Measurements from ENCODE around the gene CPLANE2. TPM values are rescaled to one million over a fixed set of nuclear protein-coding genes. Genes with fewer than 3 reads are reported as not detected.

Gene CPLANE2
- total RNA-seq, 1 donor from 2014 or later = 3.0 TPM

- no peaks in the 10 kb centered on the region for H3K36me3 ChIP-seq
- H3K27ac ChIP-seq = no peak overlapping the region
- peak overlapping the region; percentile 54 for H3K4me3 ChIP-seq
- Mint-ChIP-seq H3K9me3 (no peaks in the 10 kb centered on the region), H3K4me1 (peaks cover 25% of the 10 kb centered on the region), H3K36me3 (no peaks in the 10 kb centered on the region), H3K4me3 (peak overlapping the region; percentile 88), H3K27me3 (ENCODE audit: insufficient read depth, low read depth) (peaks cover 10% of the 10 kb centered on the region), H3K27ac (no peak overlapping the region)
- H3F3A ChIP-seq (ENCODE audit: low read depth) = peaks cover 28% of the 10 kb centered on the region
- H3K4me2 ChIP-seq = peak overlapping the region; percentile 76
- peak overlapping the region; percentile 86 for H2AFZ ChIP-seq (replicated peaks)
- DNase-seq (ENCODE audit: low spot score) = no peak
- H3K9me3 ChIP-seq (ENCODE audit: low read depth) = no peaks in the 10 kb centered on the region
- TF ChIP-seq EZH2phosphoT487 (IDR thresholded peaks at IDR 0.05) (no peak), EZH2 (IDR thresholded peaks at IDR 0.05) (no peak)
- TF ChIP-seq, protein P1, sequence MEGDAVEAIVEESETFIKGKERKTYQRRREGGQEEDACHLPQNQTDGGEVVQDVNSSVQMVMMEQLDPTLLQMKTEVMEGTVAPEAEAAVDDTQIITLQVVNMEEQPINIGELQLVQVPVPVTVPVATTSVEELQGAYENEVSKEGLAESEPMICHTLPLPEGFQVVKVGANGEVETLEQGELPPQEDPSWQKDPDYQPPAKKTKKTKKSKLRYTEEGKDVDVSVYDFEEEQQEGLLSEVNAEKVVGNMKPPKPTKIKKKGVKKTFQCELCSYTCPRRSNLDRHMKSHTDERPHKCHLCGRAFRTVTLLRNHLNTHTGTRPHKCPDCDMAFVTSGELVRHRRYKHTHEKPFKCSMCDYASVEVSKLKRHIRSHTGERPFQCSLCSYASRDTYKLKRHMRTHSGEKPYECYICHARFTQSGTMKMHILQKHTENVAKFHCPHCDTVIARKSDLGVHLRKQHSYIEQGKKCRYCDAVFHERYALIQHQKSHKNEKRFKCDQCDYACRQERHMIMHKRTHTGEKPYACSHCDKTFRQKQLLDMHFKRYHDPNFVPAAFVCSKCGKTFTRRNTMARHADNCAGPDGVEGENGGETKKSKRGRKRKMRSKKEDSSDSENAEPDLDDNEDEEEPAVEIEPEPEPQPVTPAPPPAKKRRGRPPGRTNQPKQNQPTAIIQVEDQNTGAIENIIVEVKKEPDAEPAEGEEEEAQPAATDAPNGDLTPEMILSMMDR (IDR thresholded peaks at IDR 0.05) = no peak
- no peaks in the 10 kb centered on the region for H3K79me2 ChIP-seq (ENCODE audit: low read depth)
- no peaks in the 10 kb centered on the region for H4K20me1 ChIP-seq (ENCODE audit: low read depth)
- peaks cover 13% of the 10 kb centered on the region for H3K27me3 ChIP-seq
- H3K4me1 ChIP-seq = peaks cover 12% of the 10 kb centered on the region
- no peak overlapping the region for H3K9ac ChIP-seq
These were observed 29.4 kb downstream of the CPLANE2 start for GRCh38 chr1:16207318-16208269.

- Histone ChIP-seq H3K9ac (no peak overlapping the region), H2AFZ (replicated peaks) (peak overlapping the region; percentile 86), H3F3A (ENCODE audit: low read depth) (peaks cover 28% of the 10 kb centered on the region), H3K79me2 (ENCODE audit: low read depth) (no peaks in the 10 kb centered on the region), H3K4me2 (peak overlapping the region; percentile 76), H3K27me3 (peaks cover 13% of the 10 kb centered on the region), H4K20me1 (ENCODE audit: low read depth) (no peaks in the 10 kb centered on the region), H3K9me3 (ENCODE audit: low read depth) (no peaks in the 10 kb centered on the region), H3K36me3 (no peaks in the 10 kb centered on the region), H3K4me3 (peak overlapping the region; percentile 54), H3K27ac (peak overlapping the region; percentile 79), H3K4me1 (peaks cover 7% of the 10 kb centered on the region)
- TF ChIP-seq EZH2 (IDR thresholded peaks at IDR 0.05) = no peak
- TF ChIP-seq, protein P1 (IDR thresholded peaks at IDR 0.05) = no peak
- no peak for TF ChIP-seq EZH2phosphoT487 (IDR thresholded peaks at IDR 0.05)
- Mint-ChIP-seq H3K4me1 (peaks cover 22% of the 10 kb centered on the region), H3K27ac (no peak overlapping the region), H3K4me3 (peak overlapping the region; percentile 88), H3K27me3 (ENCODE audit: insufficient read depth, low read depth) (peaks cover 7% of the 10 kb centered on the region), H3K36me3 (no peaks in the 10 kb centered on the region), H3K9me3 (no peaks in the 10 kb centered on the region)
- DNase-seq (ENCODE audit: low spot score) = peak; percentile 99
These were observed 30.3 kb downstream of the CPLANE2 start for GRCh38 chr1:16206547-16207317.

DNA sequence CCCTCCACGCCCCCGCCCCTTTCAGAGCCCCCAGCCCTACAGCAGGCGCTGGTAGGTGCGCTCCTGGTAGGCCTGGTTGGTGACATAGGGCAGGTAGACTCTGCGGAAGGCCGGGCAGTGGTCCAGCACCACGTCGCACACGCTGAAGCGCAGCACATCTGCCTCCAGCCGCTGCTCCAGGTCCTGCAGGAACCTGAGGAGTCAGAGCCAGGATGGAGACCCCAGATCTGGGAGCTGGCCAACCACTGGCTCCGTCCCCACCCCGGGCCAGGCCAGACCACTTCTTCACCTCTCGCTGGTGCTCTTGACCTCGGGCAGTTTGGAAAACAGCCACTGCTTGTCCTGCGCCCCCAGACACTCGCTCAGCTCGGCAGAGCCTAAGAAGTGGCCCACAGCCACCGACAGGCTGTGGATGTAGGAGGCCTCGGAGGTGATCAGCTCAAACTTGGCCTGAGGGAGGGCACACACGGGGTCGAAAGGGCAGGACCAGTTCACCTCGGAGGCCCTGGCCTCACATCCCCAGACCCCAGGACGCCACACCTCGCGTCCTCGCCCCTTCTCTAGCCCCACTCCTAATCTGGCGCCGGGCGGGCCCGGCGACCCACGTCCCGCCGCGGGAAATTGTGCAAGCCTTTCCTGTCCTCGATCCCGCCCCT, 31.0 kb downstream of the CPLANE2 start:
- no peak for DNase-seq (ENCODE audit: low spot score)
- Mint-ChIP-seq H3K27ac (no peak overlapping the region), H3K9me3 (no peaks in the 10 kb centered on the region), H3K27me3 (ENCODE audit: insufficient read depth, low read depth) (peaks cover 8% of the 10 kb centered on the region), H3K36me3 (no peaks in the 10 kb centered on the region), H3K4me1 (peaks cover 17% of the 10 kb centered on the region), H3K4me3 (peak overlapping the region; percentile 88)
- Histone ChIP-seq H4K20me1 (ENCODE audit: low read depth) (no peaks in the 10 kb centered on the region), H3K27ac (no peak overlapping the region), H3K4me3 (peak overlapping the region; percentile 54), H3F3A (ENCODE audit: low read depth) (peaks cover 28% of the 10 kb centered on the region), H3K36me3 (no peaks in the 10 kb centered on the region), H2AFZ (replicated peaks) (peak overlapping the region; percentile 51), H3K4me1 (peaks cover 7% of the 10 kb centered on the region), H3K4me2 (peak overlapping the region; percentile 76), H3K79me2 (ENCODE audit: low read depth) (no peaks in the 10 kb centered on the region), H3K27me3 (peaks cover 13% of the 10 kb centered on the region), H3K9ac (no peak overlapping the region), H3K9me3 (ENCODE audit: low read depth) (no peaks in the 10 kb centered on the region)
- TF ChIP-seq, protein P1 (IDR thresholded peaks at IDR 0.05) = no peak
- TF ChIP-seq EZH2 (IDR thresholded peaks at IDR 0.05) (no peak), EZH2phosphoT487 (IDR thresholded peaks at IDR 0.05) (no peak)

Data from neural progenitor cell (in vitro differentiated cells).